WTC11 (cell line): ENCODE data around the gene KIF5C. TPM values are rescaled to one million over a fixed set of nuclear protein-coding genes. Genes with fewer than 3 reads are reported as not detected.

Experiments used
- ATAC-seq: fragments of 200-7000 bp; cut with Tn5 transposase; 2 replicates; pipeline ENCODE4 v1.10.0; 2021; ENCODE audit warnings: mild to moderate bottlenecking, moderate library complexity
- CTCF ChIA-PET: fragments of 300-600 bp; sonication (Branson Sonifier 250); formaldehyde crosslinking; loops from one replicate; lab custom pipeline; 2021; ENCODE audit warnings: antibody characterized with exemption; lab: Charles Lee
- POLR2A ChIA-PET: fragments of 350-600 bp; sonication (Branson Sonifier 250); formaldehyde crosslinking; loops from one replicate; lab custom pipeline; 2021; ENCODE audit warnings: antibody characterized with exemption; lab: Charles Lee
- DNase-seq: peaks from one replicate; pipeline ENCODE4 v3.0.0; 2021; ENCODE audit warnings: low spot score
- H3K27ac Mint-ChIP-seq: 2 replicates; pipeline ENCODE4 v1.8.0; 2021; ENCODE audit warnings: mixed read lengths
- H3K27me3 Mint-ChIP-seq: 2 replicates; pipeline ENCODE4 v1.8.0; 2021; ENCODE audit warnings: low read depth, mild to moderate bottlenecking, moderate library complexity, mixed read lengths
- H3K36me3 Mint-ChIP-seq: 2 replicates; pipeline ENCODE4 v1.8.0; 2021; ENCODE audit warnings: mixed read lengths
- H3K4me1 Mint-ChIP-seq: 2 replicates; pipeline ENCODE4 v1.8.0; 2022; ENCODE audit warnings: mixed read lengths
- H3K4me3 Mint-ChIP-seq: 2 replicates; pipeline ENCODE4 v1.8.0; 2021; ENCODE audit warnings: mild to moderate bottlenecking, moderate library complexity, mixed read lengths
- H3K9me3 Mint-ChIP-seq: 2 replicates; pipeline ENCODE4 v1.8.0; 2021; ENCODE audit warnings: mixed read lengths
- FOXP1 ChIP-seq: sonication (generic); formaldehyde crosslinking; IDR thresholded peaks from 2 replicates; pipeline ENCODE4 v1.8.0; 2022; ENCODE audit warnings: missing genetic modification reagents, mild to moderate bottlenecking, moderate library complexity, borderline replicate concordance
- GABPB1 ChIP-seq: sonication (generic); formaldehyde crosslinking; IDR thresholded peaks from 2 replicates; pipeline ENCODE4 v1.8.1; 2023; ENCODE audit warnings: mild to moderate bottlenecking, missing genetic modification reagents
- HMGA2 ChIP-seq: fragments of 250-450 bp; sonication (Bioruptor Pico); IDR thresholded peaks from 2 replicates; pipeline ENCODE4 v1.4.0; 2021; ENCODE audit warnings: mild to moderate bottlenecking, moderate library complexity
- NR2C2 ChIP-seq: sonication (generic); formaldehyde crosslinking; IDR thresholded peaks from 2 replicates; pipeline ENCODE4 v1.8.0; 2022; ENCODE audit warnings: mild to moderate bottlenecking, missing genetic modification reagents
- NR3C1 ChIP-seq: sonication (generic); formaldehyde crosslinking; conservative IDR thresholded peaks from 2 replicates; pipeline ENCODE4 v1.8.1; 2023; ENCODE audit warnings: low read depth, mild to moderate bottlenecking, missing genetic modification reagents
- OVOL2 ChIP-seq: fragments of 250-450 bp; sonication (Bioruptor Pico); IDR thresholded peaks from 2 replicates; pipeline ENCODE4 v1.9.0; 2021; ENCODE audit warnings: mild to moderate bottlenecking, borderline replicate concordance
- SMAD3 ChIP-seq: sonication (generic); formaldehyde crosslinking; IDR thresholded peaks from 2 replicates; pipeline ENCODE4 v1.8.0; 2022; ENCODE audit warnings: missing genetic modification reagents, mild to moderate bottlenecking, borderline replicate concordance
- SMAD4 ChIP-seq: sonication (generic); formaldehyde crosslinking; IDR thresholded peaks from 2 replicates; pipeline ENCODE4 v1.8.0; 2022; ENCODE audit warnings: mild to moderate bottlenecking, missing genetic modification reagents
- ZNF219 ChIP-seq: sonication (generic); formaldehyde crosslinking; IDR thresholded peaks from 2 replicates; pipeline ENCODE4 v1.8.0; 2023; ENCODE audit warnings: missing genetic modification reagents, mild to moderate bottlenecking, borderline replicate concordance
- ZNF232 ChIP-seq: sonication (generic); formaldehyde crosslinking; IDR thresholded peaks from 2 replicates; pipeline ENCODE4 v1.8.0; 2022; ENCODE audit warnings: mild to moderate bottlenecking, missing genetic modification reagents
- ZNF416 ChIP-seq: fragments of 250-450 bp; sonication (Bioruptor Pico); IDR thresholded peaks from 2 replicates; pipeline ENCODE4 v1.9.0; 2021; ENCODE audit warnings: mild to moderate bottlenecking, inconsistent platforms
- ZNF671 ChIP-seq: fragments of 250-450 bp; sonication (Bioruptor Pico); IDR thresholded peaks from 2 replicates; pipeline ENCODE4 v1.8.0; 2021; ENCODE audit warnings: mild to moderate bottlenecking
- total RNA-seq: library from RNA; stranded (reverse); gene quantifications from 3 replicates; pipeline ENCODE4 v1.2.3, GENCODE V29; 2021
- TF ChIP-seq, protein P1 (sequence below): sonication (generic); formaldehyde crosslinking; IDR thresholded peaks from 2 replicates; pipeline ENCODE4 v1.8.1; 2023; ENCODE audit warnings: mild to moderate bottlenecking, missing genetic modification reagents, borderline replicate concordance

KIF5C gene
- total RNA-seq, 1 experiment from 2014 or later, result 73.5 TPM

DNA sequence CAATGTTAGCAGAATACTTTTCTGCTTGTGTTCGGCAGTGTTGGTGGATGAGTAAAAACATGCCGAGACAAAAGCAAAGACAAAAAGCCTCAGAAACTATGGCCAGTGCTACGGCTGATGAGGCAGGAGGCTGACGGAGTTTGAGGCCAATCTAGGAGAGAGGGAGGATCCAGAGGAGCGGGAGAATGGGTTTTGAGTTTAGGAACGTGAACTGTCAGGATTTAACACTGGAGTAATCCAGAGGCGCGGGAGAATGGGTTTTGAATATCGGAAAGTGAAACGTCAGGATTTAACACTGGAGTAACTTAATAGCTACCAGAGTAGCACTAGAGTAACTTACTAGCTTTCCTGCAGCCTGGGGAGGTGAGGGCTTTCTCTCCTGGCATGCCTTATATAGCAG is 200.8 kb downstream of the KIF5C start:
- DNase-seq (no peak), ATAC-seq (peak; percentile 16; the same call in 1 of the 2 replicates)
- no peak overlapping the region for H3K4me3 Mint-ChIP-seq
- CTCF ChIA-PET, result interaction anchor here (1.2 to 2.0 kb wide), 3 partner anchors 35 to 59 kb away, joined by 3 to 10 read pairs (median 5); no protein-coding TSS in a partner anchor
- peak overlapping the region; percentile 29; the same call in 1 of the 2 replicates for H3K27ac Mint-ChIP-seq
- H3K9me3 Mint-ChIP-seq, result no peaks in the 10 kb centered on the region
- H3K4me1 Mint-ChIP-seq, result peaks cover 57% of the 10 kb centered on the region
- no peaks in the 10 kb centered on the region for H3K36me3 Mint-ChIP-seq
- TF ChIP-seq OVOL2 (CRISPR knock-in tag), result no peak
- no peak for TF ChIP-seq ZNF416
- no peak for TF ChIP-seq SMAD3 (CRISPR knock-in tag)
- TF ChIP-seq HMGA2 (CRISPR knock-in tag), result no peak
- no peak for TF ChIP-seq SMAD4
- TF ChIP-seq NR3C1 (CRISPR knock-in tag), result no peak
- TF ChIP-seq FOXP1 (CRISPR knock-in tag), result no peak
- TF ChIP-seq NR2C2, result no peak
- no peak for TF ChIP-seq ZNF232 (CRISPR knock-in tag)
- TF ChIP-seq, protein P1, sequence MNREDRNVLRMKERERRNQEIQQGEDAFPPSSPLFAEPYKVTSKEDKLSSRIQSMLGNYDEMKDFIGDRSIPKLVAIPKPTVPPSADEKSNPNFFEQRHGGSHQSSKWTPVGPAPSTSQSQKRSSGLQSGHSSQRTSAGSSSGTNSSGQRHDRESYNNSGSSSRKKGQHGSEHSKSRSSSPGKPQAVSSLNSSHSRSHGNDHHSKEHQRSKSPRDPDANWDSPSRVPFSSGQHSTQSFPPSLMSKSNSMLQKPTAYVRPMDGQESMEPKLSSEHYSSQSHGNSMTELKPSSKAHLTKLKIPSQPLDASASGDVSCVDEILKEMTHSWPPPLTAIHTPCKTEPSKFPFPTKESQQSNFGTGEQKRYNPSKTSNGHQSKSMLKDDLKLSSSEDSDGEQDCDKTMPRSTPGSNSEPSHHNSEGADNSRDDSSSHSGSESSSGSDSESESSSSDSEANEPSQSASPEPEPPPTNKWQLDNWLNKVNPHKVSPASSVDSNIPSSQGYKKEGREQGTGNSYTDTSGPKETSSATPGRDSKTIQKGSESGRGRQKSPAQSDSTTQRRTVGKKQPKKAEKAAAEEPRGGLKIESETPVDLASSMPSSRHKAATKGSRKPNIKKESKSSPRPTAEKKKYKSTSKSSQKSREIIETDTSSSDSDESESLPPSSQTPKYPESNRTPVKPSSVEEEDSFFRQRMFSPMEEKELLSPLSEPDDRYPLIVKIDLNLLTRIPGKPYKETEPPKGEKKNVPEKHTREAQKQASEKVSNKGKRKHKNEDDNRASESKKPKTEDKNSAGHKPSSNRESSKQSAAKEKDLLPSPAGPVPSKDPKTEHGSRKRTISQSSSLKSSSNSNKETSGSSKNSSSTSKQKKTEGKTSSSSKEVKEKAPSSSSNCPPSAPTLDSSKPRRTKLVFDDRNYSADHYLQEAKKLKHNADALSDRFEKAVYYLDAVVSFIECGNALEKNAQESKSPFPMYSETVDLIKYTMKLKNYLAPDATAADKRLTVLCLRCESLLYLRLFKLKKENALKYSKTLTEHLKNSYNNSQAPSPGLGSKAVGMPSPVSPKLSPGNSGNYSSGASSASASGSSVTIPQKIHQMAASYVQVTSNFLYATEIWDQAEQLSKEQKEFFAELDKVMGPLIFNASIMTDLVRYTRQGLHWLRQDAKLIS (CRISPR knock-in tag), result no peak
- TF ChIP-seq GABPB1 (CRISPR knock-in tag), result no peak
- no peak for TF ChIP-seq ZNF671 (CRISPR knock-in tag)
- no peak for TF ChIP-seq ZNF219 (CRISPR knock-in tag)
- peaks cover 18% of the 10 kb centered on the region for H3K27me3 Mint-ChIP-seq
- POLR2A ChIA-PET, result no interaction called here

Other genes with a start within 250 kb of the KIF5C start
- 19.8 to 20.3 TPM (median 19.8 TPM) in 3 replicates for gene EPC2, start 230.5 kb upstream of the KIF5C start, total RNA-seq
- gene LYPD6B, start 163.5 kb downstream of the KIF5C start, total RNA-seq, result 1.6 to 1.9 TPM (median 1.8 TPM) in 3 replicates